Adipocyte (in vitro differentiated cells): ENCODE results near the gene EML1.

ENCODE experiments used
- DNase-seq: peaks from one replicate; pipeline ENCODE4 v3.0.0-alpha.2; 2015; ENCODE audit warnings: low read depth
- H3K27me3 ChIP-seq: replicated peaks from 2 replicates; pipeline ENCODE4 v1.7.0; 2013; ENCODE audit warnings: mild to moderate bottlenecking, low read length, moderate library complexity; ENCODE audit not compliant: control insufficient read depth, insufficient read depth
- H3K36me3 ChIP-seq: 2 replicates; pipeline ENCODE4 v1.7.0; 2013; ENCODE audit warnings: low read length, mild to moderate bottlenecking, moderate library complexity; ENCODE audit not compliant: control insufficient read depth, insufficient read depth, severe bottlenecking
- H3K4me1 ChIP-seq: 2 replicates; pipeline ENCODE4 v1.7.0; 2013; ENCODE audit warnings: mild to moderate bottlenecking, low read length, moderate library complexity; ENCODE audit not compliant: control insufficient read depth, insufficient read depth
- H3K4me3 ChIP-seq: 2 replicates; pipeline ENCODE4 v1.7.0; 2013; ENCODE audit warnings: mild to moderate bottlenecking, low read length, moderate library complexity
- H3K9ac ChIP-seq: 2 replicates; pipeline ENCODE4 v1.7.0; 2013; ENCODE audit warnings: mild to moderate bottlenecking, low read length, moderate library complexity
- H3K9me3 ChIP-seq: 2 replicates; pipeline ENCODE4 v1.7.0; 2013; ENCODE audit warnings: mild to moderate bottlenecking, low read length, moderate library complexity; ENCODE audit not compliant: control insufficient read depth

Gene EML1

DNA sequence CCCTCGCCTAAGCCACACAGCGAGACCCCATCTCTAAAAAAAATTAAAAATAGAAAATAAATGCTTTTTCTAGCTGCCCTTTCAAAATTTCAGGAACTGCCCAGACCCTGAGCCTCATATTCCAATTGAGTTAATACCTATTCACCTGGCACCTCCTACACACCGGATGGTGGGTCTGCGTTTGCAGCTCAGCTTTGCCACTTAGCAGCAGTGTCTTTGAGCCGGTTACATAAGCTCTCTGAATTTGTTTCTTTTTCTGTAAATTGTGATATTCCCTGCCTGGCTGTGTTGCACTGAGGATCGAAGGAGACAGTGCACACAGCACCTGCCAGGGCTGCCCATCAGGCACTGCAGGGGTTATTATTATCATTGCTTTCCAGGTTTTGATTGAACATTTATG lies 125.6 kb downstream of the EML1 start:
- Histone ChIP-seq H3K36me3 (peaks cover 17% of the 10 kb centered on the region), H3K4me1 (no peaks in the 10 kb centered on the region), H3K4me3 (no peak overlapping the region), H3K27me3 (no peaks in the 10 kb centered on the region), H3K9ac (no peak overlapping the region), H3K9me3 (no peaks in the 10 kb centered on the region)
- no peak for DNase-seq

DNA sequence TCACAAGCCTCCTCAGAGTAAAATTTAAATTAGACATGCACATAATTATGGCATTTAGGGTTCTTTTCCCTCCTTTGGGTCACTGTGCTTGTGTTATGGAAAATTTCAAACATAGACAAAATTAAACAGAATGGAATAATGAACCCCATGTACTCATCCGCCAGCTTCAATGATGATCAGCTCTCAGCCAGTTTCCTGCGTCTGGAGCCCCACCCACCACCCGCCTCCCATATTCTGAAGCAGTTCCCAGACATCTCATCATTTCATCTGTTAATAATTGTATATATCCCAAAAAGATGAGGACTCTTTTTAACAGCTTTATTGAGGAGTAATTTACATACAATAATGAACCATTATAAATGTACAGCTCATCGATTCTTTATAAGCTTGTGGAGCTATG lies 128.2 kb downstream of the EML1 start:
- no peak overlapping the region for H3K4me3 ChIP-seq
- H3K36me3 ChIP-seq, result peaks cover 7% of the 10 kb centered on the region
- no peaks in the 10 kb centered on the region for H3K9me3 ChIP-seq
- no peaks in the 10 kb centered on the region for H3K27me3 ChIP-seq
- no peak overlapping the region for H3K9ac ChIP-seq
- DNase-seq, result no peak
- H3K4me1 ChIP-seq, result no peaks in the 10 kb centered on the region

DNA sequence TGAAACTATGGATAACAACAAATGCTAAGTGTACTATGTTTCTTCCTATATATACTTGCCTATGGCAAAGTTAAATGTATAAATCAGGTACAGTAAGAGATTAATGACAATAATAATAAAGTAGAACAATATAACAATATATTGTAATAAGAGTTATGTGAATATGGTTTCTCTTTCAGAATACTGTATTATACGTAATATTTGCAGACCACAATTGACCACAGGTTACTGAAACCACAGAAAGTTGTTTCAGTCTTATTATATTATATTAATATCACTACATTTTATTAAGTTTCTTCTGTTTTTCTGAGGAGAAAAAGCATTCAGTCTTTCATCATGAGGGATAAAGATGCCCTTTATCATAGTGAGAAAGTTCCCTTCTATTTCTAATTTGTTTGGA lies 131.2 kb downstream of the EML1 start:
- no peaks in the 10 kb centered on the region for H3K9me3 ChIP-seq
- peaks cover 11% of the 10 kb centered on the region for H3K4me1 ChIP-seq
- H3K27me3 ChIP-seq, result no peaks in the 10 kb centered on the region
- DNase-seq, result no peak
- no peaks in the 10 kb centered on the region for H3K36me3 ChIP-seq
- H3K4me3 ChIP-seq, result no peak overlapping the region
- no peak overlapping the region for H3K9ac ChIP-seq

DNA sequence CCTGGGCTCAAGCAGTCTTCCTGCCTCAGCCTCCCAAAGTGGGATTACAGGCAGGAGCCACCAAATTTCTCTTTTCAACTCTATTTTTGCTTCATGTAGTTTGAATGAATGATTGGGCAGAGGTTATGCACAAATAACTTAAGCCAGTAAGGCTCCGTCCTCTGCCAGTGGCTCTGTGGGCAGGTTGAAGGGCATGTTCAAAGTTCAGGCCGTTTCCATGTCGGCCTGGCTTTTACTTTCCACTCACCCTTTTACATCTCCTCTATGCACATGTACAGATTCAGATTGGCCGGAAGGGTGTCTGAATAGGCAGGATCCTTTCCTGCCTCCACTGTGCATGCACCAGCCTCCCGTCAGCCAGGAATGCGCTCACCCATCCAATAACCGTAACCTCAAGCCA lies 132.3 kb downstream of the EML1 start:
- DNase-seq, result no peak
- Histone ChIP-seq H3K36me3 (no peaks in the 10 kb centered on the region), H3K4me3 (no peak overlapping the region), H3K9ac (no peak overlapping the region), H3K27me3 (no peaks in the 10 kb centered on the region), H3K4me1 (peaks cover 16% of the 10 kb centered on the region), H3K9me3 (no peaks in the 10 kb centered on the region)

DNA sequence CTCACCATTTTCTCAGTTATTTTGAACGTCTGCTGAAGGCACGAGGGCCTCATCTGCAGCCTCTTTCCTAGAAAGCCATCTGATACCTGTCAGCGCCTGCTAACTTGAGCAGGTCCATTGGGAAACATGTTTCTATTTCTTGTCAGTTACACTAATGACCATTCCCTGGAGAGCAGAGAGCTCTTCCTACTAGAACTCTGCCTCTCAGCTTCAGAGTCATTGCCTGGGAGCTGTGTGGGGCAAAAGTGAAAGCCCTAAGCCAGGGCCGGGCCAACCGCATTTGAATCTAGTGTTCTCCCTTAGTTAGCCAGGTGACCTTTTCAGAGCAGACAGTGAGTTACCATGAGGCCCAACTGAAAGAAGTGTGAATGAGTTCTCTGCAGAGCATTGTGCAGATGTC lies 135.8 kb downstream of the EML1 start:
- H3K9me3 ChIP-seq, result no peaks in the 10 kb centered on the region
- no peak overlapping the region for H3K4me3 ChIP-seq
- no peaks in the 10 kb centered on the region for H3K36me3 ChIP-seq
- H3K4me1 ChIP-seq, result peaks cover 26% of the 10 kb centered on the region
- H3K9ac ChIP-seq, result no peak overlapping the region
- DNase-seq, result no peak
- no peaks in the 10 kb centered on the region for H3K27me3 ChIP-seq

DNA sequence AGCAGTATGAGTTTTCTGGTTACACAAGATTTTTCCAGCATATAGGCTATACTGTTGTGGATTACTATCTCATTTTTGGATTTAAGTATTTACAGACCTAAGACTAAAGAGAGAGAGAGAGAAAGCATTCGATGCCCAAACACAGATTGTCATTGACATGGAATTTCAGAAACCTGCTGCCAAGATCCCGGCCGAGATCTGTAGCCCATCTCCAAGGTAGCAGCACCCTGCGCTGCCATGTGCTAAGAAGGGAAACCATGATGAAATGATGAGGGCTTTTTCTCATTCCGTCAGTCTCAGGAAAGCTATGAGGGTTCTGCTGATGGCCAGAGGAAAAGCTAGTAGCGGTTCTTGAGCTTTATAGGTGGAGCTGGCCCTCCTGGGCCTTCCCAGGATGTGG lies 136.4 kb downstream of the EML1 start:
- H3K4me3 ChIP-seq, result no peak overlapping the region
- no peak overlapping the region for H3K9ac ChIP-seq
- H3K36me3 ChIP-seq, result no peaks in the 10 kb centered on the region
- no peak for DNase-seq
- H3K9me3 ChIP-seq, result no peaks in the 10 kb centered on the region
- no peaks in the 10 kb centered on the region for H3K27me3 ChIP-seq
- peaks cover 26% of the 10 kb centered on the region for H3K4me1 ChIP-seq

DNA sequence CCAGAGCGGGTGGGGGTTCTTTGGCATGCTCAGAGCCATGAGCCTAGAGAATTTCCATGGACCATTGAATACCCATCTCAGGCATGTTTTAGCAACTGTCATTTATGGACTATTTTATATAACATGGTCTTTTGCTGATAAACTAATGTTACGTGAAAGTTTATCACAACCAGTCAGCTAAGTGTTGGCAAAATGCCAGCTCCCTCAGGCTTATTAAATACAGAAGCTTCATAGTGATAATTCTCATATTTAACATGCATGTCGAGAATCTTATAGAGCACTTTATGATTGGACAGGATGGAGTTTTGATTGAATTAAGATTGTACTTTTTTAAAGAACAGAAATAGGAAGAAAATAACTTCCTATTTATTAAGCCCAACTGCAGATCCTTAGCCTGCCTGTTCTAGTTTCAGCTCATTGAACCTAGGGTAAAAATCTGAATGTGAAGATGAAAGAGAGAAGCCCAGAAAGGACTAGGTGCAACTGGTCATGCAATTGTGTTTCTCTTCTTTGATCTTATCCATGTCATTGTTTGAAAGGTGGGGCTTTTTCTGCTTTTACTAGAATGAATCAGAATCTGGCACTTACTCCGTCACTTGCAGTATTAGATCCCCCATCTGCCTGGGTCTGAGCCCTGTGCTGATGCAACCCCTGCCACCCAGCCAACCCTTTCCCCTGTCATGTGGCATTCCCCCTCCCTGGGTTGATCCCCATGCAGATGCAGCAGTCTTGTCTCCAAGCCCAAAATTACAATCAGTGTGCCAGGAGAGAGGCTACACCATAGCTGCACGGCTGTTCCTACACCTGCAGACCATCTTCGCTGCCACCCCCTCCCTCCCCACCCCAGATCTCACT lies 137.4 kb downstream of the EML1 start:
- Histone ChIP-seq H3K9me3 (no peaks in the 10 kb centered on the region), H3K4me1 (peaks cover 26% of the 10 kb centered on the region), H3K36me3 (no peaks in the 10 kb centered on the region), H3K4me3 (no peak overlapping the region), H3K9ac (no peak overlapping the region), H3K27me3 (no peaks in the 10 kb centered on the region)
- peak; percentile 21 for DNase-seq

DNA sequence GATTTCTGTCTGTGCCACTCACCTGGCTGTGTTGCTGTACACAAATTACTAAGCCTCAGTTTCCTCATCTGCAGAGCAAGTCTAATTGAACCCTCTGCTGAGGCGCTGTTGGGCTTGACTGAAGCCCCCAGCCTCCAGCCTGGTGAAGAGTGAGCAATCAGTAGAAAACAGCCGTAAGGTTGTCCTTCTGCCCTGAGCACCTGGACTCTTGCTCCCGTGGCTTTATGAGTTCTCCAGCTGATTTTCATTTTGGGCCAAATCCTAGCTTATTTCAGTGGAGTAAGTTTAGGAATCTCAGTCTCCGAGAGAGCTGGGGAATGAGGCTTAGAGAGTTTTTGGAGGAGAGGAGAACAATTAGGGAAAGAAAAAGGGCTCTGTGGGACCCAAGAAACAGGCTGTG lies 138.1 kb downstream of the EML1 start:
- Histone ChIP-seq H3K9ac (no peak overlapping the region), H3K4me1 (peaks cover 26% of the 10 kb centered on the region), H3K9me3 (no peaks in the 10 kb centered on the region), H3K4me3 (no peak overlapping the region), H3K36me3 (no peaks in the 10 kb centered on the region), H3K27me3 (no peaks in the 10 kb centered on the region)
- no peak for DNase-seq

DNA sequence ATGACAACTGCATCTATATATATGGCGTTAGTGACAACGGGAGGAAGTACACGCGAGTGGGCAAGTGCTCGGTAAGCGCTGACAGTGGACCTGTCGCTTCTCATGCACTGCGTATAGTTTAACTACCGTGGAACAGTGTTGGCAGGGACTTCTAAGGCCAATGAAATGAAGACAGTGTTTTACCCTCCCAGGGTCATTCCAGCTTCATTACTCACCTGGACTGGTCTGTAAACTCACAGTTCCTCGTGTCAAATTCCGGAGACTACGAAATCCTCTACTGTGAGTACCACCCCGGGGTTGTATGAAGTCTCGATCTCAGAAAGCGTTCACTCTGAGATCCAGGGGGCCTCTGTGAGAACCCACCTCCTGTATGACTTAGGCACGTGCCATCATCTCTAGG lies 142.8 kb downstream of the EML1 start:
- DNase-seq, result no peak
- H3K36me3 ChIP-seq, result peaks cover 30% of the 10 kb centered on the region
- H3K27me3 ChIP-seq, result no peaks in the 10 kb centered on the region
- peaks cover 5% of the 10 kb centered on the region for H3K4me1 ChIP-seq
- no peak overlapping the region for H3K9ac ChIP-seq
- no peaks in the 10 kb centered on the region for H3K9me3 ChIP-seq
- no peak overlapping the region for H3K4me3 ChIP-seq

DNA sequence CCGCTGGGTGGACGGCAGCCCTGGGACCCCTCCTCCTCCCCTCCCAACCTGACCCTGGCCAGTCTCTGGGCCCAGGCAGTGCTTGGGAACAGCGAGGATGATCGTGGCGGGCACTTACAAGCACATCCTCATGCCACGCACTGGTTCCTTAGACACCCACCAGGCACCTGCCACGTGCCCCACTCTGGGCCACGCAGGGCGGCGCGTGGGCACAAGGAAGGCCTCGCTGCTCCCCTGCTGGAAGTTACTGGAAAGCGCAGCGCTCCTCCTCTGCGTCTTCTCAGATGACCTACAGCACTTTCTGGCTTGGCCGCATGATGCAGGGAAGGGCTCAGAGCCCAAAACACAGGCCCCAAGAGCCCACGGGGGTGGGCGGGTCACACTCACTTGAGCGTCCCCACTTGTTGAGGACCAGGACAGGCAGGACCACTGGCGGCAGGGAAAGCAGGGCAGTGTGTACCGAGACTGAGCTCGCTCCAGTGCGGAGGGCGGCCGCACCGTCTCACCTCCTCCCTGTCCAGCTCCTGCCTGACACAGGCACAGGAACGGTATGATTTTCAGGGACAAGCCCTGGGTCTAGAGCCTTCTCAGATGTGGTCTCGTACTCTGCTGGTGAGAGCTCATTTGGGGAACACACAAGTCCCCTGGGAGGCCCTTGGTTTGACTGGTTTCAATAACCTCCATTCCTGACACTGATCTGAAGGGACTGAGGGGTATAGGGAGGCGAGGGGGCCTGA lies 143.7 kb downstream of the EML1 start:
- Histone ChIP-seq H3K4me1 (no peaks in the 10 kb centered on the region), H3K27me3 (no peaks in the 10 kb centered on the region), H3K9me3 (no peaks in the 10 kb centered on the region), H3K4me3 (no peak overlapping the region), H3K36me3 (peaks cover 35% of the 10 kb centered on the region), H3K9ac (no peak overlapping the region)
- DNase-seq, result no peak

DNA sequence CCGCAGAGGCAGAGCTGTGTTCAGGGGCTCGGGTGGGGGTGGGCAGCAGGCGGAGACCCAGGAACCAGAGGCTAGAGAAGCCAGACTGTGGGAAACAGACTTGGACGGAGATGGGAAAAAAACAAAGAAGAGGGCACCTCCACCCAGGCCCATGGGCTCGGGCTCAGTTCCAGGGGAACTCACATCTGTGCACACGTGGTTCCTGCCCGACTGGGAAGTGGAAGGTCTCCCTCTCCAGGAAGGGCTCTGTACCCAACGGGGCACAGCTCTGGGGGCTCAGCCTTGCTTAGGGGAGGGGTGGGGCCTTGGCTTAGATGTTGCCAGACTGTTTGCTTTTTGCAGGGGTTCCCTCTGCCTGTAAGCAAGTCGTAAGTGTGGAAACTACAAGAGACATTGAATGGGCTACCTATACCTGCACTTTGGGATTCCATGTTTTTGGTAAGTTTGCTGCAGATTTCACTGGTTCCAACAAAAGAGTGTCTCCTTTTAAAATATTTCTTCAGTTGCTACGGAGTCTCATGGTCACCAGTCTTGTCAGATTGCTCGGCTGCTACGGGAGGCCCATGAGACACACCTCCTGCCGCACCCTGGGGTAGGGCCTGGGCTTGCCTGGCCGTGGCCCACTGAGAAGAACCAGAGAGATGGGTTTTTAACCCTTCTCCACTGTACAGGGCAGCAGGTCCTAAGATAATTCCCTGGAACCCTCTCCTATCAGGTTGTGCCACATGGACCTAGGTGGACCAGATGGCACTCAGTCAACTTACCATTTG lies 144.4 kb downstream of the EML1 start:
- Histone ChIP-seq H3K36me3 (peaks cover 42% of the 10 kb centered on the region), H3K4me1 (no peaks in the 10 kb centered on the region), H3K4me3 (no peak overlapping the region), H3K9ac (no peak overlapping the region), H3K27me3 (no peaks in the 10 kb centered on the region), H3K9me3 (no peaks in the 10 kb centered on the region)
- DNase-seq, result no peak
